Measurements from ENCODE around the gene MAVS. TPM values are rescaled to one million over a fixed set of nuclear protein-coding genes. Genes with fewer than 3 reads are reported as not detected.

Gene MAVS
- polyA plus RNA-seq, 6 donors from 2014 or later, result 2.6 to 9.9 (median 3.2) TPM

DNA sequence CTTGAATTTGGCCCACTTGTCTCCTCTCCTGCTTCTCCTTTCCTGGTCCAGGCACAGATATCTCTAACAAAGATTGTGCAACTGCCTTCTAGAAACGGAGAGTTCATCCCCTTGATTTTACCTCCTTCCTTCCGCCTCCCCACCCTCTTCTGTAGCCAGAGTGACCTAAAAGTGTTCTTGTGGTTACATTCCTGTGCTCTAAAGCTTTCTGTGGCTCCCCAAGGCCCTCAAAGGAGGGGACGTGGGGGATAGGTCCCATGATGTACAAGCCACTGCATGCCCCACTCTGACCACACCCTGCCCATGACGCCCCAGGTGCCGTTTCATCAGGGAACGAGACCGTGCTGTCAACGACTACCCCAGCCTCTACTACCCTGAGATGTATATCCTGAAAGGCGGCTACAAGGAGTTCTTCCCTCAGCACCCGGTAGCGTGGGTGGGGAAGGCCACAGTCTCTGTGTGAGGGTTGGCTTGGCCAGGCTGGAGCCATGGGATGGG is 42.3 kb upstream of the MAVS start:
- Mint-ChIP-seq H3K4me3 (no peak overlapping the region), H3K27me3 (no peaks in the 10 kb centered on the region), H3K36me3 (peaks cover 25 to 34% of the 10 kb centered on the region in 2 donors), H3K4me1 (peaks cover 39 to 53% (median 51%) of the 10 kb centered on the region in 3 donors), H3K27ac (peak overlapping the region in 2 of 6 donors; percentile 48 to 91), H3K9me3 (peaks cover 0 to 2% (median 0%) of the 10 kb centered on the region in 7 donors)
- ATAC-seq (ENCODE audit: low read depth in 2 of 2) (no peak), DNase-seq (no peak)

- Mint-ChIP-seq H3K27ac (no peak overlapping the region), H3K4me1 (peaks cover 35 to 49% (median 47%) of the 10 kb centered on the region in 3 donors), H3K4me3 (peak overlapping the region in 1 of 8 donors; percentile 51), H3K27me3 (no peaks in the 10 kb centered on the region), H3K36me3 (peaks cover 25 to 34% of the 10 kb centered on the region in 2 donors), H3K9me3 (no peaks in the 10 kb centered on the region)
- ATAC-seq (ENCODE audit: low read depth in 2 of 2) (no peak), DNase-seq (no peak)
Measured at GRCh38 chr20:3804781-3805180, 41.9 kb upstream of the MAVS start.

DNA sequence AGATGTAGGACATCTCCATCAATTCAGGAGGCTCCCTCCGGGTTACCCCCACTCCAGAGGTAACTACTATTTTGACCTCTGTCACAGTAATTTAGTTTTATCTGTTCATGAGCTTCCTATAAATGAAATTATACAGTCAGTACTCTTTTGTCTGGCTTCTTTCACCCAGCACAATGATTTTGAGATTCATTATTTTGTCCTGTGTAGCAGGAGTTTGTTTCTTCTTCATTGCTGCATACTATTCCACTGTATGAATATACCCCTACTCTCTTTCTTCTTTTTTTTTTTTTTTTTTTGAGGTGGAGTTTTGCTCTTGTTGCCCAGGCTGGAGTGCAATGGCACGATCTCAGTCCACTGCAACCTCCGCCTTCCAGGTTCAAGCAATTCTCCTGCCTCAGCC is 38.1 kb upstream of the MAVS start:
- DNase-seq, result no peak

GRCh38 chr20:3811467-3812258 is 35.0 kb upstream of the MAVS start:
- H3K27ac Mint-ChIP-seq, result peak overlapping the region in 4 of 6 donors; percentile 9 to 72 (median 30)
- H3K4me3 Mint-ChIP-seq, result peak overlapping the region; percentile 41 to 80 (median 75)
- H3K27me3 Mint-ChIP-seq, result peaks cover 0 to 7% (median 4%) of the 10 kb centered on the region in 3 donors
- peak; percentile 31 for DNase-seq
- no peaks in the 10 kb centered on the region for H3K36me3 Mint-ChIP-seq
- H3K9me3 Mint-ChIP-seq, result no peaks in the 10 kb centered on the region
- peak; percentile 83 to 84 for ATAC-seq (ENCODE audit: low read depth in 2 of 2)
- peaks cover 14 to 22% (median 21%) of the 10 kb centered on the region in 3 donors for H3K4me1 Mint-ChIP-seq

More for the DNA sequence above, 38.1 kb upstream of the MAVS start:
- Mint-ChIP-seq H3K27ac (no peak overlapping the region), H3K9me3 (no peaks in the 10 kb centered on the region), H3K4me3 (no peak overlapping the region), H3K4me1 (peaks cover 28 to 36% (median 32%) of the 10 kb centered on the region in 3 donors), H3K27me3 (peaks cover 0 to 4% (median 0%) of the 10 kb centered on the region in 3 donors), H3K36me3 (peaks cover 15 to 19% of the 10 kb centered on the region in 2 donors)
- no peak for ATAC-seq (ENCODE audit: low read depth in 2 of 2)

DNA sequence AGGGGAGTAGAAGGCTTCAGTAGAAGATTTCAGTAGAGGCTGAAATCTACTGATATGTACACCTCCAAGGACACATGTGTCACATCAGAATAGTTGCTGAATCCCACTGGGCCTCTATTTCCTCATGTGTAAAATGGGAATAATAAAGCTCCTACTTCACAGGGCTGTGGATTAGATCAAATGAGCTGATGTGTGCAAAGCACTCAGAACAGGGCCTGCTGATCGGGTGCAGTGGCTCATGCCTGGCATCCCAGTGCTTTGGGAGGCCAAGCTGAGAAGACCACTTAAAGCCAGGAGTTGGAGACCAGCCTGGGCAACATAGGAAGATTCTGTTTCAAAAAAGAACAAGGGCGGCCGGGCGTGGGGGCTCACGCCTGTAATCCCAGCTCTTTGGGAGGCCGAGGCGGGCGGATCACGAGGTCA is 34.4 kb upstream of the MAVS start:
- peaks cover 0 to 7% (median 4%) of the 10 kb centered on the region in 3 donors for H3K27me3 Mint-ChIP-seq
- no peaks in the 10 kb centered on the region for H3K36me3 Mint-ChIP-seq
- peak overlapping the region in 5 of 8 donors; percentile 5 to 80 (median 69) for H3K4me3 Mint-ChIP-seq
- ATAC-seq (ENCODE audit: low read depth in 2 of 2), result no peak
- peak overlapping the region in 3 of 6 donors; percentile 9 to 72 (median 16) for H3K27ac Mint-ChIP-seq
- no peak for DNase-seq
- no peaks in the 10 kb centered on the region for H3K9me3 Mint-ChIP-seq
- peaks cover 14 to 17% (median 17%) of the 10 kb centered on the region in 3 donors for H3K4me1 Mint-ChIP-seq

DNA sequence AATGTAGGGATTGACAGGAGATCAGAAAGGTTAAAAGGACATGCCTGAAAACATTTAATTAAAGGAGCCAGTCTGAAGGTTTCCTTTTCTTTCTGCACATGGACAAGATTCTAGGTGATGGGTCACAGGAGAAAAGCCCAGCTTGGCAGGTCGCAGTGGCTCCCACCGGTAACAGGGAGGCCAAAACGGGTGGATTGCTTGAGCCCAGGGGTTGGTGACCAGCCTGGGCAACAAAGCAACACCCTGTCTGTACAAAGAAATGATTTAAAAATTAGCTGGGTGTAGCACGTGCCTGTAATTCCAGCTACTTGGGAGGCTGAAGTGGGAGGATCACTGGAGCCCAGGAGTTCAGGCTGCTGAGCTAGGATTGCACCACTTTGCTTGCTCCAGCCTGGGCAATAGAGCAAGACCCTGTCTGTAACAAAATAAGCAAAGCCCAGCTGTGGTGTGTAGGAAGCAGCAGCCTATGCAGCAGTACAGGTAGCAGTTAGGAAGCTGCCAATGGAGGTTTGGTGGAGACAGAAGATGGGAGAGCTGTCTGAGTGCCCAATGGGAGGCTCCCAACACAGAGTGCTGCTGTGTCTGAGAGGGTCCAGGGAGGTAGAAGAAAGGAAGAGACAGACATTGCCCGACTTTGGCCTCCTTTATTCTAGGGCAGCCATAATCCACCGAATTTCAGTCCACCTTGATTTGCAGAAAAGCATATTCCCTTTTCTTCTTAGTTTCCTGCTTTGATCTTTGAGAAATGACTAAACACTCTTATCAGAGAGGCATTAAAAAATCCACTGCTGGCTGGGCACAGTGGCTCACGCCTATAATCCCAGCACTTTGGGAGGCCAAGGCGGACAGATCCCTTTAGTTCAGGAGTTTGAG is 33.4 kb upstream of the MAVS start:
- ATAC-seq (ENCODE audit: low read depth in 2 of 2) (no peak), DNase-seq (no peak)
- H3K4me3 Mint-ChIP-seq, result no peak overlapping the region
- H3K4me1 Mint-ChIP-seq, result peaks cover 14 to 17% (median 16%) of the 10 kb centered on the region in 3 donors
- no peaks in the 10 kb centered on the region for H3K36me3 Mint-ChIP-seq
- H3K9me3 Mint-ChIP-seq, result no peaks in the 10 kb centered on the region
- H3K27me3 Mint-ChIP-seq, result peaks cover 0 to 7% (median 4%) of the 10 kb centered on the region in 3 donors
- H3K27ac Mint-ChIP-seq, result peak overlapping the region in 1 of 6 donors; percentile 52

- no peak for ATAC-seq (ENCODE audit: low read depth in 2 of 2)
- H3K9me3 Mint-ChIP-seq, result no peaks in the 10 kb centered on the region
- H3K27me3 Mint-ChIP-seq, result peaks cover 0 to 7% (median 4%) of the 10 kb centered on the region in 3 donors
- peaks cover 14 to 24% (median 20%) of the 10 kb centered on the region in 3 donors for H3K4me1 Mint-ChIP-seq
- H3K4me3 Mint-ChIP-seq, result no peak overlapping the region
- DNase-seq, result no peak
- H3K27ac Mint-ChIP-seq, result no peak overlapping the region
- no peaks in the 10 kb centered on the region for H3K36me3 Mint-ChIP-seq
Measured at GRCh38 chr20:3813848-3814581, 32.6 kb upstream of the MAVS start.

DNA sequence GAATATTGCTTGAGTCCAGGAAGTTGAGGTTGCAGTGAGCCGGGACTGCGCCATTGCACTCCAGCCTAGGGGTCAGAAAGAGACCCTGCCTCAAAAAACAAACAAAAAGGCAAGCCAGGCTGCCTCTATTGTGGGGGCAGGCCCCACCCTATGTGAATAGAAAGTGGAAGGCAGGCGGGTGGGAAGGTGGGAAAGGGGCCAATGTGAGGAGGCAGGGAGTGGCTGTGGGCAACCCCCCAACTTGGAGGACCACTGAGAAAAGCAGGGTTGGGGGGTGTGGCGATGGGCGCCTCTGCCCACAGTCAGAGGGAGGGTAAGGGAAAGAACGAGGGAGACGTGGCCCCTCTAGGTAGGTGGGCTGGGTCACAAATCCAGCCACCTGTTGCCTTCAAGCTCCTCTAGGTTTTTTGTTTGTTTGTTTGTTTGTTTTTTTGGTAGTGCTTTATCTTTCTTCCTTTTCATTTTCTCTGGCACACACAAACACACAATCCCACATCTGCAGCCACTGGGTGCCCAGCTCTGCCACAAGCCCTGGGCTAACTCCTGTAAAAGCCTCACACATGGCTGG is 31.6 kb upstream of the MAVS start:
- no peak for ATAC-seq (ENCODE audit: low read depth in 2 of 2)
- DNase-seq, result no peak
- H3K4me3 Mint-ChIP-seq, result no peak overlapping the region
- no peaks in the 10 kb centered on the region for H3K9me3 Mint-ChIP-seq
- H3K36me3 Mint-ChIP-seq, result no peaks in the 10 kb centered on the region
- H3K27me3 Mint-ChIP-seq, result peaks cover 0 to 7% (median 4%) of the 10 kb centered on the region in 3 donors
- H3K4me1 Mint-ChIP-seq, result peaks cover 14 to 31% (median 29%) of the 10 kb centered on the region in 3 donors
- H3K27ac Mint-ChIP-seq, result no peak overlapping the region

- H3K36me3 Mint-ChIP-seq, result no peaks in the 10 kb centered on the region
- no peak for DNase-seq
- ATAC-seq (ENCODE audit: low read depth in 2 of 2), result no peak
- H3K4me1 Mint-ChIP-seq, result peaks cover 15 to 34% (median 30%) of the 10 kb centered on the region in 3 donors
- H3K4me3 Mint-ChIP-seq, result no peak overlapping the region
- peaks cover 0 to 7% (median 4%) of the 10 kb centered on the region in 3 donors for H3K27me3 Mint-ChIP-seq
- H3K27ac Mint-ChIP-seq, result no peak overlapping the region
- no peaks in the 10 kb centered on the region for H3K9me3 Mint-ChIP-seq
Measured at GRCh38 chr20:3815703-3816315, 30.8 kb upstream of the MAVS start.

DNA sequence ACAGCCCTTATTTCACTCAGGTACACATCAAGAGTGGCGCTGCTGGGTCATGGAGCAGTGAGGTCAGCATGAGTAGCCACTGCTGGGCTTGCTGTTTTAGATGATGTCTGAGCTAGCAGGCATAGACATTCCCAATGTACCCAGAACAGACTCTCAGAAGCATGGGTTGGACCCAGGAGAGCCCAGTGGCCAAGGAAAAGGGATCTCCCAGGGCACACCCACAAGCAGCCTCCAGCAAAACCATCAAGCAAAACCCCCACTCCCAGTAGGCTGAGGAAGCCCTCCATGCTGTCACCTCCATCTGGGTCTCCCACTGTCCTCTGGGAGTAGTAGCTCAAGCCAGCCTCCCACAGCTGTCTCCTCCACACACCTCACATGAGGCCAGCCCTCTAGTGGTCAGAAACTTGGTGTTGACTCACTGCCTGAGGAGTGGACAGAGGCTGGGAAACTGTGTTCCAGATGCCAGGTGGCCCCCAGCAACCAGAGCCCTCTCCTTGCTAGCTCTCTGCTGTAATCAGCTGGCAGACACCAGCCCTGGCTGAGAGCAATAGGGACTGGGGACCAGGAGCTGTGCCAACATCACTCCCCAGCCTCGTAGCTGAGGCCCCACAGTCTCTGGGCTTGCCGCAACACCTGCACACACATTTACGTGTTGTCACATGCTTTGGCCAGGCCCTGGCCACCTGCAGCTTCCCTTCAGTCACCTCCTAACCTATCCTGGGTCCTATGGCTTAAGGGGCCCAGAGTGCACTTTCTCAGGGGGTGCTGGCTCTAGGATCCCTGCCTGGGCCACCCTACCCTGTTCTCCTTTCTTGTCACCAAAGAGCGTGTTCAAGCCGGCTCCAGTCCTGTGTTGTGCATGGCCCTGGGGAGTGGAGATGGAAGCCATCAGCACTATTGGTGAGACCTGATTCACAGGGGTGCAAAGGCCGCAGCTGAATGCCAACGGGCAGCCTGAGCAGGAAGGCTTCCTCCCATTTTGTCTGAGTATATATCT is 28.2 kb upstream of the MAVS start:
- Mint-ChIP-seq H3K27ac (peak overlapping the region in 2 of 6 donors; percentile 62 to 96), H3K9me3 (no peaks in the 10 kb centered on the region), H3K36me3 (no peaks in the 10 kb centered on the region), H3K27me3 (peaks cover 0 to 7% (median 0%) of the 10 kb centered on the region in 3 donors), H3K4me3 (peak overlapping the region in 6 of 8 donors; percentile 22 to 96 (median 62)), H3K4me1 (peaks cover 8 to 30% (median 22%) of the 10 kb centered on the region in 3 donors)
- ATAC-seq (ENCODE audit: low read depth in 2 of 2) (no peak), DNase-seq (no peak)

DNA sequence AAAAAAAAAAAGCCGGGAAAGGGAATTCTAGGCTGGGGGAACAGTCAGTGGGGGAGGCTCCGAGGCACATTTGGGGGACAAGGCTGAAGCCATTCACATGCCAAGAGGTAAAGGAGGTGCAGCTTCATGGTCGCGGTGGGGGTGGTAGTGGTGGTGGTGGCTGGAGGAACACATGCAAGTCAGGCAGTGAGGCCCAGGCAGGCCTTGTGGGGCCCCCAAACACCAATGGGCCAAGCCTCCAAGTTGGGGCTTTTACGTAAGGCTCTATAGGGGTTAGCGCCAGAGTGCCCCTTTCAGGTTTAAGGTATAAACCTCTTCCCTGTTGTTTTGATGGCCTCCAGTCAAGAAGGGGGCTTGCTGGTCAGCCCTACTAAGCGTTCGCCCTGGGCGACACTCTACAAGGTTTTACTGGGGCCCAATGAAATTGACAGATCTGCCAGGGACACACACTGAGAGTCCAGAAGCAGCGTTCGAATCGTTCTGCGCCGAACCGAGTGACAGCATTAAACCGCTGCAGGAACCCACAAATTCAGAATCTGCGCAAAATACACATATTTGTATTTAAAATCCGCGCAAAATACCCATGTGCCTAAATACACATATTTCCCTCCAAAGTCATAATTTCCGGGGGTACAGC is 27.1 kb upstream of the MAVS start:
- no peak for ATAC-seq (ENCODE audit: low read depth in 2 of 2)
- Mint-ChIP-seq H3K9me3 (no peaks in the 10 kb centered on the region), H3K4me3 (peak overlapping the region; percentile 77 to 96 (median 90)), H3K27me3 (peaks cover 0 to 7% (median 0%) of the 10 kb centered on the region in 3 donors), H3K27ac (peak overlapping the region; percentile 74 to 99 (median 92)), H3K4me1 (peaks cover 8 to 30% (median 22%) of the 10 kb centered on the region in 3 donors), H3K36me3 (no peaks in the 10 kb centered on the region)
- no peak for DNase-seq
